Osteoblast (primary cell): Measurements from ENCODE around the gene CCDC186. TPM values are rescaled to one million over a fixed set of nuclear protein-coding genes. Genes with fewer than 3 reads are reported as not detected.

Source experiments
- DNase-seq: peaks from one replicate; pipeline ENCODE4 v3.0.0; 2011; ENCODE audit warnings: low spot score, mixed read lengths; ENCODE audit not compliant: insufficient read length; ENCODE audit errors: missing footprints
- H2AFZ ChIP-seq: 2 replicates; pipeline ENCODE4 v1.6.0; 2011; ENCODE audit warnings: mild to moderate bottlenecking, low read length
- H3K27ac ChIP-seq: 2 replicates; pipeline ENCODE4 v1.5.1; 2011; ENCODE audit warnings: mild to moderate bottlenecking, low read depth, low read length, moderate library complexity
- H3K27me3 ChIP-seq: 2 replicates; pipeline ENCODE4 v1.6.0; 2012; ENCODE audit warnings: mild to moderate bottlenecking, control low read depth, inconsistent platforms, low read length, moderate library complexity; ENCODE audit not compliant: insufficient read depth
- H3K36me3 ChIP-seq: 2 replicates; pipeline ENCODE4 v1.5.1; 2011; ENCODE audit warnings: mild to moderate bottlenecking, low read length, control low read depth, moderate library complexity; ENCODE audit not compliant: insufficient read depth
- H3K4me1 ChIP-seq: 2 replicates; pipeline ENCODE4 v1.5.1; 2011; ENCODE audit warnings: mild to moderate bottlenecking, low read length, control low read depth, moderate library complexity; ENCODE audit not compliant: insufficient read depth
- H3K4me2 ChIP-seq: 2 replicates; pipeline ENCODE4 v1.6.0; 2011; ENCODE audit warnings: mild to moderate bottlenecking, low read length; ENCODE audit not compliant: insufficient read depth
- H3K4me3 ChIP-seq: fragments of 200-600 bp; sonication (generic); 3 replicates; pipeline ENCODE4 v1.5.1; 2012; ENCODE audit warnings: mild to moderate bottlenecking, low read length, inconsistent platforms; ENCODE audit not compliant: insufficient read depth
- H3K79me2 ChIP-seq: 2 replicates; pipeline ENCODE4 v1.6.0; 2012; ENCODE audit warnings: mild to moderate bottlenecking, low read length, control low read depth, inconsistent platforms; ENCODE audit not compliant: insufficient read depth
- H3K9me3 ChIP-seq: 2 replicates; pipeline ENCODE4 v1.5.1; 2011; ENCODE audit warnings: low read depth, low read length, control low read depth
- H4K20me1 ChIP-seq: 2 replicates; pipeline ENCODE4 v1.6.0; 2012; ENCODE audit warnings: mild to moderate bottlenecking, low read length, control low read depth; ENCODE audit not compliant: insufficient read depth
- total RNA-seq: library from RNA; depleted of rRNA; stranded (reverse); fragments of >200 nt; gene quantifications from 2 replicates; pipeline ENCODE4 v1.2.3, GENCODE V29; 2012
- TF ChIP-seq, protein P1 (sequence below): IDR thresholded peaks from 2 replicates; pipeline ENCODE4 v1.5.1; 2011; ENCODE audit warnings: mild to moderate bottlenecking, low read depth, low read length, moderate library complexity; ENCODE audit errors: extremely low read depth

The CCDC186 gene
- total RNA-seq, 1 donor = 17.0 TPM

GRCh38 chr10:114167985-114168384 lies 6.0 kb downstream of the CCDC186 start:
- no peak for DNase-seq
- H3K27ac ChIP-seq = no peak overlapping the region
- peaks cover 75% of the 10 kb centered on the region for H3K79me2 ChIP-seq
- H2AFZ ChIP-seq = no peak overlapping the region
- H3K4me1 ChIP-seq = peaks cover 11% of the 10 kb centered on the region
- H3K9me3 ChIP-seq = no peaks in the 10 kb centered on the region
- TF ChIP-seq, protein P1, sequence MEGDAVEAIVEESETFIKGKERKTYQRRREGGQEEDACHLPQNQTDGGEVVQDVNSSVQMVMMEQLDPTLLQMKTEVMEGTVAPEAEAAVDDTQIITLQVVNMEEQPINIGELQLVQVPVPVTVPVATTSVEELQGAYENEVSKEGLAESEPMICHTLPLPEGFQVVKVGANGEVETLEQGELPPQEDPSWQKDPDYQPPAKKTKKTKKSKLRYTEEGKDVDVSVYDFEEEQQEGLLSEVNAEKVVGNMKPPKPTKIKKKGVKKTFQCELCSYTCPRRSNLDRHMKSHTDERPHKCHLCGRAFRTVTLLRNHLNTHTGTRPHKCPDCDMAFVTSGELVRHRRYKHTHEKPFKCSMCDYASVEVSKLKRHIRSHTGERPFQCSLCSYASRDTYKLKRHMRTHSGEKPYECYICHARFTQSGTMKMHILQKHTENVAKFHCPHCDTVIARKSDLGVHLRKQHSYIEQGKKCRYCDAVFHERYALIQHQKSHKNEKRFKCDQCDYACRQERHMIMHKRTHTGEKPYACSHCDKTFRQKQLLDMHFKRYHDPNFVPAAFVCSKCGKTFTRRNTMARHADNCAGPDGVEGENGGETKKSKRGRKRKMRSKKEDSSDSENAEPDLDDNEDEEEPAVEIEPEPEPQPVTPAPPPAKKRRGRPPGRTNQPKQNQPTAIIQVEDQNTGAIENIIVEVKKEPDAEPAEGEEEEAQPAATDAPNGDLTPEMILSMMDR = no peak
- H3K4me3 ChIP-seq = no peak overlapping the region
- H4K20me1 ChIP-seq = peaks cover 21% of the 10 kb centered on the region
- peaks cover 4% of the 10 kb centered on the region for H3K36me3 ChIP-seq
- H3K27me3 ChIP-seq = no peaks in the 10 kb centered on the region
- H3K4me2 ChIP-seq = no peak overlapping the region

DNA sequence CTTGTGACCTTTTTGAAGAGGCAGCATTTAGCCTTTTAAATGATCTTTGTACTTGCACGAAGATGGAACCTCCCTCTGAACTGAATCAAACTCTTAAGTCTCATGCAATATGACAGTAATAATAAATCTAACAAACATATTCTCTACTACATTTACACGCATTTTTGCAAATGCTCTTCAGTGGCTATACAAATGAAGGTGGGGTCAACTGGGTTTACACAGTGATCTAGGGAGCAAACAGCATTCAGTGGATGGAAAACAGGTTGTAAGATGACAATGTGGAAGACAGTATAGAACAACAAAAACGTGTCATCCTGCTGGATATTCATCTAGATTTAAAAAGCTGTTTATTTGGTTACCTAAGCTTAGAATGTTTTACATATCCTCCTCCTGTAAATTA lies 7.5 kb downstream of the CCDC186 start:
- Histone ChIP-seq H4K20me1 (peaks cover 14% of the 10 kb centered on the region), H3K27me3 (no peaks in the 10 kb centered on the region), H2AFZ (no peak overlapping the region), H3K36me3 (peaks cover 4% of the 10 kb centered on the region), H3K9me3 (no peaks in the 10 kb centered on the region), H3K79me2 (peaks cover 64% of the 10 kb centered on the region), H3K4me2 (no peak overlapping the region), H3K4me3 (no peak overlapping the region), H3K4me1 (no peaks in the 10 kb centered on the region), H3K27ac (no peak overlapping the region)
- DNase-seq = no peak
- TF ChIP-seq, protein P1 = no peak

DNA sequence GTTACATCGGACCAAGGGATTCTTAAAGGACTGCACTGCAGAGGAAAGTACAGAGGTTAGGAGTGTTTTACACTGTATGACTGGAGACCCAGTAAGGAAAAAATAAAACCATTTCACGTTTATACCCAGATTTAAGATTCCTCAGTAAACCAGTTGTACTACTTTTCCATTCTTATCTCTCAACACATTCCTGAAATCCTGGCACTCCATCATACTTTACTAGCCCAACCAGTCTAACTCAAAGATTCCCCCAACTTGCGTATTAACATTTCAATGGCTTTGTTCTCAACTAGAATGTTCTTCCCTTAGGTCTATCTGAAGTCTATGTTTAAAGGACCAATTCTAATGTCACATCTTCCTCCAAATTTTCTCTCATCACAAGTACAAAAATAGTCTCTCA lies 8.0 kb downstream of the CCDC186 start:
- Histone ChIP-seq H3K27ac (no peak overlapping the region), H2AFZ (no peak overlapping the region), H3K27me3 (no peaks in the 10 kb centered on the region), H4K20me1 (peaks cover 14% of the 10 kb centered on the region), H3K4me1 (no peaks in the 10 kb centered on the region), H3K79me2 (peaks cover 62% of the 10 kb centered on the region), H3K4me3 (no peak overlapping the region), H3K4me2 (no peak overlapping the region), H3K36me3 (peaks cover 4% of the 10 kb centered on the region), H3K9me3 (no peaks in the 10 kb centered on the region)
- TF ChIP-seq, protein P1 = no peak
- DNase-seq = no peak

DNA sequence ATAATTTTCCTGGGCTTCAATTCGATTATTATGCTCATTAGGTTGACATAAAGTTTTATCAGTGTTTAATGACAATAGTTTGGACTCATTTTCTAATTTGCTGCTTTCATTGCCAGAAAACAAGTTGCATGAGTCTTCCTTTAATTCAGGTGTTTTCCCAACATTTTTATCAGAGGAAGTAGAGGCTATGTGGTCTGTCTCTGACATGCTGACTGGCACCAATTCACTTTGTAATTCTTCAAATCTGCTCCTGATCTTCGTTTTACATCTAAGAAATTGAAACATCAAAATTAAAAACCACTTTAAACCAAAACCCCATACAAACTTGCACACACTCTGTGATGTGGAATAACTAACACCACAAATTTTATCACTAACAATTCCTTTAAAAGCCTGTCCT lies 10.9 kb downstream of the CCDC186 start:
- Histone ChIP-seq H2AFZ (no peak overlapping the region), H3K27me3 (no peaks in the 10 kb centered on the region), H3K4me2 (no peak overlapping the region), H3K4me3 (no peak overlapping the region), H3K9me3 (no peaks in the 10 kb centered on the region), H3K79me2 (peaks cover 39% of the 10 kb centered on the region), H3K4me1 (no peaks in the 10 kb centered on the region), H3K27ac (no peak overlapping the region), H3K36me3 (no peaks in the 10 kb centered on the region), H4K20me1 (peaks cover 6% of the 10 kb centered on the region)
- TF ChIP-seq, protein P1 = no peak
- no peak for DNase-seq
